Measurements from ENCODE around the gene FASTKD2. TPM values are rescaled to one million over a fixed set of nuclear protein-coding genes. Genes with fewer than 3 reads are reported as not detected.
A peak's percentile ranks its signal among the peaks of the same experiment; 100 is the strongest.

FASTKD2 gene
- total and polyA plus RNA-seq, 10 donors = 8.9 to 27.1 (median 20.7) TPM

GRCh38 chr2:206814498-206814897 lies 49.1 kb downstream of the FASTKD2 start:
- TF ChIP-seq POLR2A (IDR thresholded peaks at IDR 0.05) (no peak), CTCF (IDR thresholded peaks at IDR 0.05 in 8 of 11, conservative IDR thresholded peaks at IDR 0.05 in 3 of 11) (no peak), POLR2AphosphoS5 (IDR thresholded peaks at IDR 0.05) (no peak)
- Histone ChIP-seq H3K27me3 (replicated peaks in 1 of 7) (no peaks in the 10 kb centered on the region), H3K9me3 (peaks cover 0 to 5% (median 0%) of the 10 kb centered on the region in 8 donors), H3K4me3 (no peak overlapping the region), H3K4me1 (no peaks in the 10 kb centered on the region), H3K27ac (no peak overlapping the region), H3K36me3 (no peaks in the 10 kb centered on the region)
- intact Hi-C loops (cut with DNase I; ENCODE audit: low total_unique reads) = no loop called here
- no peak for DNase-seq

- TF ChIP-seq POLR2AphosphoS5 (IDR thresholded peaks at IDR 0.05) (no peak), CTCF (IDR thresholded peaks at IDR 0.05 in 8 of 11, conservative IDR thresholded peaks at IDR 0.05 in 3 of 11) (no peak), POLR2A (IDR thresholded peaks at IDR 0.05) (no peak)
- intact Hi-C loops (cut with DNase I; ENCODE audit: low total_unique reads) = no loop called here
- Histone ChIP-seq H3K4me1 (peaks cover 0 to 5% (median 0%) of the 10 kb centered on the region in 6 donors), H3K27ac (no peak overlapping the region), H3K36me3 (no peaks in the 10 kb centered on the region), H3K27me3 (replicated peaks in 1 of 7) (no peaks in the 10 kb centered on the region), H3K9me3 (peaks cover 0 to under 1% (median 0%) of the 10 kb centered on the region in 8 donors), H3K4me3 (no peak overlapping the region)
- WGBS, 5 donors = 74 to 82% (median 80%) methylated on average over 2 of the region's 2 CpGs
- no peak for DNase-seq
Observed at GRCh38 chr2:206820807-206821206, 55.4 kb downstream of the FASTKD2 start.

- no peak for DNase-seq
- Histone ChIP-seq H3K9me3 (no peaks in the 10 kb centered on the region), H3K27ac (peak overlapping the region in 4 of 8 donors; percentile 6 to 52 (median 24)), H3K27me3 (replicated peaks in 1 of 7) (no peaks in the 10 kb centered on the region), H3K36me3 (no peaks in the 10 kb centered on the region), H3K4me1 (peaks cover 0 to 5% (median 0%) of the 10 kb centered on the region in 6 donors), H3K4me3 (no peak overlapping the region)
- TF ChIP-seq POLR2AphosphoS5 (IDR thresholded peaks at IDR 0.05) = peak in 1 of 3 donors; percentile 15
- no peak for TF ChIP-seq CTCF (IDR thresholded peaks at IDR 0.05 in 8 of 11, conservative IDR thresholded peaks at IDR 0.05 in 3 of 11)
- intact Hi-C loops (cut with DNase I; ENCODE audit: low total_unique reads) = no loop called here
- 70 to 79% (median 75%) methylated on average over 6 of the region's 6 CpGs for WGBS, 5 donors
Observed at GRCh38 chr2:206823178-206823577, 57.8 kb downstream of the FASTKD2 start.

GRCh38 chr2:206824087-206824618 lies 58.7 kb downstream of the FASTKD2 start:
- Histone ChIP-seq H3K9me3 (no peaks in the 10 kb centered on the region), H3K27ac (peak overlapping the region in 1 of 8 donors; percentile 40), H3K36me3 (no peaks in the 10 kb centered on the region), H3K4me3 (no peak overlapping the region), H3K27me3 (replicated peaks in 1 of 7) (no peaks in the 10 kb centered on the region), H3K4me1 (peaks cover 0 to 5% (median 0%) of the 10 kb centered on the region in 6 donors)
- no peak for DNase-seq
- intact Hi-C loops (cut with DNase I; ENCODE audit: low total_unique reads) = no loop called here
- TF ChIP-seq POLR2A (IDR thresholded peaks at IDR 0.05) (no peak), CTCF (IDR thresholded peaks at IDR 0.05 in 8 of 11, conservative IDR thresholded peaks at IDR 0.05 in 3 of 11) (no peak), POLR2AphosphoS5 (IDR thresholded peaks at IDR 0.05) (no peak)
- WGBS, 5 donors = 31 to 84% (median 47%) methylated on average over 1 of the region's 1 CpG

Measured in spleen (tissue), 11 donors.